HUES48 (cell line): ENCODE data around the gene GOSR1.
"Not testable (repeated sequence)": the region's sequence is repeated elsewhere in the genome, so short reads cannot be mapped to it uniquely, and the experiment has no call there.

ENCODE experiments used
- H3K27ac ChIP-seq: one replicate; pipeline ENCODE4 v1.7.0; 2013; ENCODE audit warnings: low read depth, low read length, inconsistent platforms
- H3K27me3 ChIP-seq: 2 replicates; pipeline ENCODE4 v1.6.1; 2013; ENCODE audit warnings: mild to moderate bottlenecking, low read length; ENCODE audit not compliant: control insufficient read depth, insufficient read depth
- H3K36me3 ChIP-seq: 2 replicates; pipeline ENCODE4 v1.6.1; 2013; ENCODE audit warnings: low read length; ENCODE audit not compliant: control insufficient read depth, insufficient read depth
- H3K4me1 ChIP-seq: 2 replicates; pipeline ENCODE4 v1.6.1; 2013; ENCODE audit warnings: mild to moderate bottlenecking, low read length; ENCODE audit not compliant: control insufficient read depth, insufficient read depth
- H3K4me3 ChIP-seq: 2 replicates; pipeline ENCODE4 v1.5.1; 2013; ENCODE audit warnings: mild to moderate bottlenecking, low read depth, low read length
- H3K9ac ChIP-seq: 2 replicates; pipeline ENCODE4 v1.6.1; 2013; ENCODE audit warnings: mild to moderate bottlenecking, low read depth, low read length, moderate library complexity
- H3K9me3 ChIP-seq: 2 replicates; pipeline ENCODE4 v1.6.1; 2013; ENCODE audit warnings: low read length; ENCODE audit not compliant: control insufficient read depth, insufficient read depth

GOSR1 gene

GRCh38 chr17:30554839-30555751, 77.9 kb downstream of the GOSR1 start:
- Histone ChIP-seq H3K9ac (no peak overlapping the region), H3K27me3 (no peaks in the 10 kb centered on the region), H3K9me3 (no peaks in the 10 kb centered on the region), H3K27ac (no peak overlapping the region), H3K4me3 (no peak overlapping the region), H3K36me3 (no peaks in the 10 kb centered on the region), H3K4me1 (no peaks in the 10 kb centered on the region)

DNA sequence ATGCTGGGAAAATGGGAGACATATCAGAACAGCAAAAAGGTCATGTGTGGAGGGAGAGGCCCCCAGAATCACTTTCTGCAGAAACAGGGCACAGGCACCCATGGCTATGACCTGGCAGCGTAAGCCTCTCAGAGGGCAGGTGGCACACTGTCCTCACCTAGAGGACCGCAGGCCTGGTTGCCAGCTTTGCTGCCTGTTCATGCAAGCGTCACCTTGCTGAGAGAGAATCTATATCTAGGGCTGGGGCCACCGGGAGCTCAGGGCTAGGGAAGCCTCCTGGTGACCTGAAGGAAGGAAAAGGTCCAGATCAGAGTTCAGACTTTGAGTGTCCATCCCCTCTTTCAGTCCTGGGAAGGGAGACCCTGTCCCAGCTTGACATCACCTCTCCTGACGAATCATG, 78.7 kb downstream of the GOSR1 start:
- no peaks in the 10 kb centered on the region for H3K4me1 ChIP-seq
- no peak overlapping the region for H3K4me3 ChIP-seq
- H3K27ac ChIP-seq = no peak overlapping the region
- no peaks in the 10 kb centered on the region for H3K27me3 ChIP-seq
- H3K9me3 ChIP-seq = no peaks in the 10 kb centered on the region
- no peaks in the 10 kb centered on the region for H3K36me3 ChIP-seq
- H3K9ac ChIP-seq = no peak overlapping the region

GRCh38 chr17:30556374-30557332, 79.4 kb downstream of the GOSR1 start:
- Histone ChIP-seq H3K27ac (no peak overlapping the region), H3K9me3 (no peaks in the 10 kb centered on the region), H3K4me3 (no peak overlapping the region), H3K9ac (no peak overlapping the region), H3K27me3 (no peaks in the 10 kb centered on the region), H3K36me3 (no peaks in the 10 kb centered on the region), H3K4me1 (no peaks in the 10 kb centered on the region)

DNA sequence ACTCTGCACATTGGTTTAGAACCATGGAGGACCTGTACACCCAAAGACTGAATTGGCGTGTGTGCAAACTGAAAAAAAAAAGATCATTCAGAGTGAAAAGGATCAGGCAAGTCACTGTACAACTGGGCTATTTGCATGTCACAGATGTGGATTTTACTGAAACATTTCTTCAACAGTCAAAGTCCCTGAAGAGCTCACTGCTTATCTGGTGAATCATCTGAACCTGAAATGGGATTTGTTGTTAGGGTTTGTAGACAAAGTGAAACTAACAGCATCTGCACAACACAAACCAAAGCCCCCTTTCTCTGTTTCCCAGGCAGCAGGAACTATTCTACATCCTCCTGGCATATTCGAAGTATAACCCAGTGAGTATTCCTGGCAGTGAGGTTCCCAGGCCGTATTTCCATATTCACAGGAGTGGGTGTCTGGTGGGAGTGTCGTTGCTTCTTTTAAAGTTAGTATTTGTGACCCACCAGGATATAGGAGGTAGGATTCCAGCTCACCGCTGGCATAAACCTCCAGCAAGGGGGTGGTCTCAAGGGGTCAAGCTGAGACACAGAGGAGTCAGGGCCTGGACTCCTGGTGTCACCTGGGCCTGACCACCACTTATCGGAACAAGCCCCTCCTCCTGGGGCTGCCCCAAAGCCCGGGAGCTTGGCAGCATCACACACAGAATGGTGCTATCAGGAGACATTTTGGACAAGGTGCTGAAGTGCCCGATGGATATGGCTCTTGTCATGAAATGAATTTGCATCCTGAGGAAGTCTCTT, 80.9 kb downstream of the GOSR1 start:
- Histone ChIP-seq H3K9ac (no peak overlapping the region), H3K9me3 (no peaks in the 10 kb centered on the region), H3K4me3 (no peak overlapping the region), H3K36me3 (no peaks in the 10 kb centered on the region), H3K4me1 (no peaks in the 10 kb centered on the region), H3K27ac (no peak overlapping the region), H3K27me3 (no peaks in the 10 kb centered on the region)

GRCh38 chr17:30558686-30559545, 81.7 kb downstream of the GOSR1 start:
- no peak overlapping the region for H3K9ac ChIP-seq
- no peaks in the 10 kb centered on the region for H3K27me3 ChIP-seq
- no peaks in the 10 kb centered on the region for H3K4me1 ChIP-seq
- H3K36me3 ChIP-seq = no peaks in the 10 kb centered on the region
- no peaks in the 10 kb centered on the region for H3K9me3 ChIP-seq
- no peak overlapping the region for H3K4me3 ChIP-seq
- no peak overlapping the region for H3K27ac ChIP-seq

DNA sequence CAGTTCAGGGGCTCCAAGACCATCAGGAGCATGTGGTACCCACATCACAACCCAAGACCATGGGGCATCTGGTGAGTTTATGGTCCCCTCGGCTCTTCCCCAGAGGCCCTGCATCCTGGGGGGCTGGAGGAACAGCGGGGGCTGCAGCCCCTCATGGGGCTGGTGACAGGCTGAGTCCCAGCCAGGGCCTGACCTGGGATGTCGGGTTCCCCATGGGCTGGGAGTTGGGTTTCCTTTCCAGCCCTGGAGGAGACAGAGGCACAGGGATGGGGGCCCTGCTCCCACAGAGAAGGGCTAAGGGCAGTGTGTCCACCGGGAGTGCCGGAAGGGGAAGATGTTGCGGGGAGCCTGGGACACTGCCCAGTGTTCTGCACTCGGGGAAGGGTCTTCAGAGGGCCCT, 82.4 kb downstream of the GOSR1 start:
- Histone ChIP-seq H3K4me1 (no peaks in the 10 kb centered on the region), H3K9ac (no peak overlapping the region), H3K9me3 (no peaks in the 10 kb centered on the region), H3K36me3 (no peaks in the 10 kb centered on the region), H3K27me3 (no peaks in the 10 kb centered on the region), H3K27ac (no peak overlapping the region), H3K4me3 (no peak overlapping the region)

DNA sequence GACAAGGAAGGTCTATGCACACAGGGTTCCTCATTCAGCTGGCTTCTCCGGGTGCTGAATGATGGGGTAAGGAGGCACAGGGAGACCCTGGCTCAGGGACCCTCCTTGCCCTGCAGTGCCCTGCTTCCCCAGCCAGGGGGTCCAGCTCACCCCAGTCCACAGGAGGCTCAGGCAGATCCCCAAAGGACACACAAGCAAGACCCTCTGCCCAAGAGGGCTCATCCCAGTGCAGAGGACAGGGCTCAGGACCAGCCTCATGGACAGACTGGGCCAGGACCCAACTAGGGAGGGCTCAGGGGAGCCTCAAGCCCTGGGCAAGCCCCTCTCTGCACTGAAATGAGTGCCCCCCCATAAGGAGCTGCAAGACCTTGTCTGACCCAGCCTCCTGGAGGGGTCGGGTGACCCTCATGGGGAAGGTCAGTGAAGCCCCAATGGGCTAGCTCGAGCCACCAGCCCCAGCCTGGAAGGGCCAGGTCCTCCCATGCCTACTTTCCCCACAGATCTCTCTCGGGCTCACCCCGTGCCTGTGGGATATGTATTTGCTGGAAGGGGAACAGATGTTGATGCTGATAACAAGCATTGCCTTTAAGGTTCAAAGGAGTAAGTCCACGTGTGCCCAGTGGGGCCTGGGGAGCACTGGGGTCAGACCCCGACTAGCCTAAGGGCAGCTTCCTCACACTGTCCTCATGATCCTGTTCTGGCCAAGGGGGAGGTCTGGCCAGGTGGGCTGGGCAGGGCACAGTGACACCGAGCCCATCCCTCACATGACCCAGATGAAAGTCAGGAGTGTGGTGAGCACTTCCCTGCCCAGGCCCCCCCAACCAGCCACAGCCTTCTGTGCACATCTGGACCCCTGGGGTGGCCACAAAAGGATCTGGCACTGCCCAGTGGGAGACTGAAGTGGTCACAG, 83.2 kb downstream of the GOSR1 start:
- not testable (repeated sequence) for H3K4me3 ChIP-seq, H3K4me1 ChIP-seq, H3K9ac ChIP-seq, H3K27ac ChIP-seq, H3K9me3 ChIP-seq, H3K36me3 ChIP-seq, H3K27me3 ChIP-seq

DNA sequence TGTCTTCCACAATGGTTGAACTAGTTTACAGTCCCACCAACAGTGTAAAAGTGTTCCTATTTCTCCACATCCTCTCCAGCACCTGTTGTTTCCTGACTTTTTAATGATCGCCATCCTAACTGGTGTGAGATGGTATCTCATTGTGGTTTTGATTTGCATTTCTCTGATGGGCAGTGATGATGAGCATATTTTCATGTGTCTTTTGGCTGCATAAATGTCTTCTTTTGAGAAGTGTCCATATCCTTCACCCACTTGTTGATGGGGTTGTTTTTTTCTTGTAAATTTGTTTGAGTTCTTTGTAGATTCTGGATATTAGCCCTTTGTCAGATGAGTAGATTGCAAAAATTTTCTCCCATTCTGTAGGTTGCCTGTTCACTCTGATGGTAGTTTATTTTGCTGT, 84.6 kb downstream of the GOSR1 start:
- not testable (repeated sequence) for H3K27ac ChIP-seq, H3K9me3 ChIP-seq, H3K4me3 ChIP-seq, H3K9ac ChIP-seq, H3K27me3 ChIP-seq, H3K4me1 ChIP-seq, H3K36me3 ChIP-seq

DNA sequence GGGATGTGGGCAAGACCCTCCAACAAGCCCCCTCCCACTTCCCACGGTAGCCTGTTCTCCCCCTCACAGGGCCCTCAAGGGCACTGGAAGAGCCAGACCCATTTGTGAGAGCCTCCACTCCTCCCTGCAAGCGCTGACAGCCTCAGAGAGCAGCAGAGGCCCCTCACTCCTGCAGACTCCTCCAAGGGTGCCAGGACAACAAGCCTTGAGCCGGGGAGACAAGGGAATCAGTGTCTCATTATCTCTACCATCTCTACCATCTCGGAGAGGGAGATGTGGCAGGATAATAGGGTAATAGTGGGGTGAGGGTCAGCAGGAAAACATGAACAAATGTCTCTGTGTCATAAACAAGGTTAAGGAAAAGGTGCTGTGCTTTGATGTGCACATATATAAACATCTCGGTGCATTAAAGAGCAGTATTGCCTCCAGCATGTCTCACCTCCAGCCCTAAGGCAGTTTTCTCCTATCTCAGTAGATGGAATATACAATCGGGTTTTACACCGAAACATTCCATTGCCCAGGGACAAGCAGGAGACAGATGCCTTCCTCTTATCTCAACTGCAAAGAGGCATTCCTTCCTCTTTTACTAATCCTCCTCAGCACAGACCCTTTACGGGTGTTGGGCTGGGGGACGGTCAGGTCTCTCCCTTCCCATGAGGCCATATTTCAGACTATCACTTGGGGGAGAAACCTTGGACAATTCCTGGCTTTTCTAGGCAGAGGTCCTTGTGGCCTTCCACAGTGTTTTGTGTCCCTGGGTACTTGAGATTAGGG, 86.1 kb downstream of the GOSR1 start:
- H3K9ac ChIP-seq, H3K9me3 ChIP-seq, H3K27ac ChIP-seq, H3K4me3 ChIP-seq, H3K36me3 ChIP-seq, H3K27me3 ChIP-seq, H3K4me1 ChIP-seq: not testable (repeated sequence)
